PC-3 (cell line): ENCODE measurements around the gene ZCCHC24. TPM values are rescaled to one million over a fixed set of nuclear protein-coding genes. Genes with fewer than 3 reads are reported as not detected.

Source experiments
- ATAC-seq: fragments of 200-7000 bp; cut with Tn5 transposase; 2 replicates; pipeline ENCODE4 v1.9.1; 2020; ENCODE audit warnings: mild to moderate bottlenecking, moderate library complexity
- BruUV-seq: library from RNA; stranded (reverse); fragments of 400-500 nt; replicated peaks from 2 replicates; lab custom pipeline; 2021; lab: Mats Ljungman, UMichigan
- CTCF ChIA-PET: fragments of 300-600 bp; sonication (Branson Sonifier 250); formaldehyde crosslinking; loops from one replicate; lab custom pipeline; 2022; ENCODE audit warnings: antibody characterized with exemption; lab: Charles Lee
- POLR2A ChIA-PET: fragments of 300-600 bp; sonication (Branson Sonifier 250); formaldehyde crosslinking; loops from one replicate; lab custom pipeline; 2022; ENCODE audit warnings: antibody characterized with exemption; ENCODE audit not compliant: unreplicated experiment; lab: Charles Lee
- DNase-seq: peaks from one replicate; pipeline ENCODE4 v3.0.0-alpha.2; 2015
- H2AFZ ChIP-seq: fragments of 300-600 bp; sonication (generic); 2 replicates; pipeline ENCODE4 v1.6.0; 2016; ENCODE audit warnings: antibody characterized with exemption, low read length
- H3F3A ChIP-seq: fragments of 300-600 bp; sonication (generic); one replicate; pipeline ENCODE4 v1.6.0; 2017; ENCODE audit warnings: antibody characterized with exemption, low read length, control low read depth, mild to moderate bottlenecking; ENCODE audit not compliant: unreplicated experiment
- H3K27ac ChIP-seq: fragments of 300-600 bp; sonication (generic); 2 replicates; pipeline ENCODE4 v1.5.1; 2016; ENCODE audit warnings: mild to moderate bottlenecking, low read length
- H3K27me3 ChIP-seq: fragments of 300-600 bp; sonication (generic); 2 replicates; pipeline ENCODE4 v1.6.1; 2016; ENCODE audit warnings: low read length, mixed read lengths
- H3K36me3 ChIP-seq: fragments of 300-600 bp; sonication (generic); 2 replicates; pipeline ENCODE4 v1.6.1; 2016; ENCODE audit warnings: low read depth, mixed run types, low read length, mixed read lengths
- H3K4me1 ChIP-seq: fragments of 300-600 bp; sonication (generic); 2 replicates; pipeline ENCODE4 v1.5.1; 2016; ENCODE audit warnings: low read length; ENCODE audit not compliant: insufficient read depth
- H3K4me2 ChIP-seq: fragments of 300-600 bp; sonication (generic); 2 replicates; pipeline ENCODE4 v1.6.0; 2016; ENCODE audit warnings: low read length
- H3K4me3 ChIP-seq: fragments of 300-600 bp; sonication (generic); 2 replicates; pipeline ENCODE4 v1.5.1; 2016; ENCODE audit warnings: mild to moderate bottlenecking, low read length, mixed read lengths
- H3K79me2 ChIP-seq: fragments of 300-600 bp; sonication (generic); 2 replicates; pipeline ENCODE4 v1.6.1; 2017; ENCODE audit warnings: low read length, mixed read lengths
- H3K9ac ChIP-seq: fragments of 300-600 bp; sonication (generic); 2 replicates; pipeline ENCODE4 v1.6.0; 2016; ENCODE audit warnings: mild to moderate bottlenecking, low read length
- H3K9me2 ChIP-seq: fragments of 300-600 bp; sonication (generic); replicated peaks from 2 replicates; pipeline ENCODE4 v1.6.1; 2016; ENCODE audit warnings: mixed run types, low read length, mixed read lengths
- H3K9me3 ChIP-seq: fragments of 300-600 bp; sonication (generic); 2 replicates; pipeline ENCODE4 v1.6.1; 2016; ENCODE audit warnings: low read length, mixed read lengths
- H4K20me1 ChIP-seq: fragments of 300-600 bp; sonication (generic); 2 replicates; pipeline ENCODE4 v1.6.1; 2016; ENCODE audit warnings: low read length, mixed read lengths
- EZH2 ChIP-seq: fragments of 300-600 bp; sonication (generic); IDR thresholded peaks from one replicate; pipeline ENCODE4 v1.6.1; 2017; ENCODE audit warnings: antibody characterized with exemption, mild to moderate bottlenecking, low read length; ENCODE audit not compliant: unreplicated experiment
- EZH2phosphoT487 ChIP-seq: fragments of 300-600 bp; sonication (generic); IDR thresholded peaks from 2 replicates; pipeline ENCODE4 v1.6.1; 2018; ENCODE audit warnings: mild to moderate bottlenecking, antibody characterized with exemption, low read length, borderline replicate concordance
- intact Hi-C: fragments of 100-400 bp; cut with micrococcal nuclease; formaldehyde crosslinking; loops from 2 replicates; pipeline ENCODE4 v1.9.0; 2023
- total RNA-seq: library from RNA; depleted of rRNA; stranded (reverse); fragments of >200 nt; gene quantifications from 2 replicates; pipeline ENCODE4 v1.2.3, GENCODE V29; 2014
- TF ChIP-seq, protein P1 (sequence below): fragments of 300-600 bp; sonication (generic); conservative IDR thresholded peaks from 2 replicates; pipeline ENCODE4 v1.5.1; 2017; ENCODE audit warnings: antibody characterized with exemption, low read depth, mild to moderate bottlenecking, low read length

Gene ZCCHC24
- total RNA-seq, 1 experiment from 2014 or later, result 32.9 TPM

DNA sequence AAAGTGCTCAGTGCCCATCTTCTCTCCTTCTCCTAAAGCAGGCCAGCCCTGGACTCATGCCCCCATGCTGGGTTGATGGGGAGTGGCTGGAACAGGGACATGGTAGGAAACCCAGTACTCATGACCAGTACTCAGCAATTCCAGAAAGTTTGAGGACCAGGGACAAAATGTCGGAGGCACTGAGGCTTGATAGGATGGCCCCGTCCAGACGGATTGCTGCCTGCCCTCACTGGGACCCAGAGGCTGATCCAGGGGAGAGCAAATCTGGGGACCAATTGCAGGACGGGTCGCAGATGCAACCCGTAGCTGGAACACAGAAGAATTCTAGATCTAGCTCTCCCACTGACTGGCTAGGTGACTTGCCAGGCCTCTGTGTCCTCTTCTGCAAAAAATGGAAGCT is 5.1 kb downstream of the ZCCHC24 start:
- intact Hi-C loops, result loop anchor here (5.0 to 10.0 kb wide), 3 partner anchors 375 to 1395 kb away; partner anchors contain the start of gene ZMIZ1
- POLR2A ChIA-PET, result interaction anchor here (0.6 to 0.9 kb wide), 3 partner anchors 9 to 767 kb away, joined by 4 to 10 read pairs (median 4); no protein-coding TSS in a partner anchor
- H3K27ac ChIP-seq, result peak overlapping the region; percentile 8

DNA sequence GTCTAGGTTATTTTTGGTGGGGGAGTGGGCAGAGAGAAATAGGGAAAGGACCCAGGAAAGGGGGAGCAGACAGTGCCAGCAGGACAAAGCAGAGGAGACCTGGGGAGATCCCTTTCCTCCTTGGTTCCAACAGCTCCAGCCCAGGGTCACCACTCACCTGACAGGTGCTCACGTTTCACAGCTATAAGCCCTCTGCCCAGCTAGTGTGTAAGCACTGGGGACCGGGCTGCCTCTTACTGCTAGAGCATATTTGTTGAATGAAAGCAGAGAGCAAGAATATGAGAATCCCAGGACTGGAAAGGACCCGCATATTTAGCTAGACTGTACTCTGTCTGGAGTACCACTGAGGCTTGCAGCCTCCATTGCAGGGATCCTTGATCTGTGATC is 6.7 kb downstream of the ZCCHC24 start:
- no TSS peak for BruUV-seq
- POLR2A ChIA-PET, result interaction anchor here (0.7 kb wide), 1 partner anchor 22 kb away, joined by 3 read pairs; no protein-coding TSS in a partner anchor

More for the DNA sequence above, 5.1 kb downstream of the ZCCHC24 start:
- Histone ChIP-seq H3K27me3 (no peaks in the 10 kb centered on the region), H3K36me3 (no peaks in the 10 kb centered on the region), H3K79me2 (peaks cover 84% of the 10 kb centered on the region), H3K9ac (no peak overlapping the region), H3F3A (peaks cover 4% of the 10 kb centered on the region), H4K20me1 (peaks cover 17% of the 10 kb centered on the region; the same call in 1 of the 2 replicates), H3K4me2 (peak overlapping the region; percentile 54), H3K4me1 (peaks cover 77% of the 10 kb centered on the region), H3K4me3 (peak overlapping the region; percentile 4; the same call in 1 of the 2 replicates), H2AFZ (no peak overlapping the region), H3K9me2 (no peaks in the 10 kb centered on the region), H3K9me3 (no peaks in the 10 kb centered on the region)
- no TSS peak for BruUV-seq
- no peak for TF ChIP-seq EZH2phosphoT487
- no peak for TF ChIP-seq EZH2
- TF ChIP-seq, protein P1, sequence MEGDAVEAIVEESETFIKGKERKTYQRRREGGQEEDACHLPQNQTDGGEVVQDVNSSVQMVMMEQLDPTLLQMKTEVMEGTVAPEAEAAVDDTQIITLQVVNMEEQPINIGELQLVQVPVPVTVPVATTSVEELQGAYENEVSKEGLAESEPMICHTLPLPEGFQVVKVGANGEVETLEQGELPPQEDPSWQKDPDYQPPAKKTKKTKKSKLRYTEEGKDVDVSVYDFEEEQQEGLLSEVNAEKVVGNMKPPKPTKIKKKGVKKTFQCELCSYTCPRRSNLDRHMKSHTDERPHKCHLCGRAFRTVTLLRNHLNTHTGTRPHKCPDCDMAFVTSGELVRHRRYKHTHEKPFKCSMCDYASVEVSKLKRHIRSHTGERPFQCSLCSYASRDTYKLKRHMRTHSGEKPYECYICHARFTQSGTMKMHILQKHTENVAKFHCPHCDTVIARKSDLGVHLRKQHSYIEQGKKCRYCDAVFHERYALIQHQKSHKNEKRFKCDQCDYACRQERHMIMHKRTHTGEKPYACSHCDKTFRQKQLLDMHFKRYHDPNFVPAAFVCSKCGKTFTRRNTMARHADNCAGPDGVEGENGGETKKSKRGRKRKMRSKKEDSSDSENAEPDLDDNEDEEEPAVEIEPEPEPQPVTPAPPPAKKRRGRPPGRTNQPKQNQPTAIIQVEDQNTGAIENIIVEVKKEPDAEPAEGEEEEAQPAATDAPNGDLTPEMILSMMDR, result no peak
- CTCF ChIA-PET, result interaction anchor here (0.9 to 1.1 kb wide), 3 partner anchors 17 to 66 kb away, joined by 4 to 11 read pairs (median 7); no protein-coding TSS in a partner anchor
- DNase-seq, result no peak
- ATAC-seq, result no peak

More for the DNA sequence above, 6.7 kb downstream of the ZCCHC24 start:
- no peaks in the 10 kb centered on the region for H3K27me3 ChIP-seq
- H3F3A ChIP-seq, result peaks cover 8% of the 10 kb centered on the region
- intact Hi-C loops, result no loop called here
- CTCF ChIA-PET, result interaction anchor here (0.5 to 1.5 kb wide), 4 partner anchors 34 to 64 kb away, joined by 3 to 10 read pairs (median 3); no protein-coding TSS in a partner anchor
- TF ChIP-seq, protein P1, result peak; percentile 15; the same call in 1 of the 2 replicates
- TF ChIP-seq EZH2 (no peak), EZH2phosphoT487 (no peak)
- DNase-seq (no peak), ATAC-seq (no peak)
- H3K4me2 ChIP-seq, result peak overlapping the region; percentile 61
- no peak overlapping the region for H3K9ac ChIP-seq
- H4K20me1 ChIP-seq, result peaks cover 17% of the 10 kb centered on the region; the same call in 1 of the 2 replicates
- peak overlapping the region; percentile 82; the same call in 1 of the 2 replicates for H3K27ac ChIP-seq
- no peaks in the 10 kb centered on the region for H3K36me3 ChIP-seq
- H3K9me3 ChIP-seq, result no peaks in the 10 kb centered on the region
- H3K79me2 ChIP-seq, result peaks cover 85% of the 10 kb centered on the region
- H3K9me2 ChIP-seq, result no peaks in the 10 kb centered on the region
- H3K4me3 ChIP-seq, result no peak overlapping the region
- no peak overlapping the region for H2AFZ ChIP-seq
- peaks cover 84% of the 10 kb centered on the region for H3K4me1 ChIP-seq
